B cell (primary cell): ENCODE measurements around the gene NDUFA5. TPM values are rescaled to one million over a fixed set of nuclear protein-coding genes. Genes with fewer than 3 reads are reported as not detected.

Experiments
- ATAC-seq: fragments of 200-7000 bp; cut with Tn5 transposase; one replicate; pipeline ENCODE4 v1.10.0; 2021; ENCODE audit warnings: low read depth, mild to moderate bottlenecking, moderate number of reproducible peaks, moderate library complexity
- CTCF ChIA-PET: fragments of 350-600 bp; sonication (Branson Sonifier 250); formaldehyde crosslinking; loops from one replicate; lab custom pipeline; 2021; ENCODE audit warnings: antibody characterized with exemption, inconsistent platforms; lab: Charles Lee
- POLR2A ChIA-PET: fragments of 350-600 bp; sonication (Branson Sonifier 250); formaldehyde crosslinking; loops from one replicate; lab custom pipeline; 2021; ENCODE audit warnings: antibody characterized with exemption; lab: Charles Lee
- DNase-seq: peaks from one replicate; pipeline ENCODE4 v3.0.0; 2013
- H2AFZ ChIP-seq: 2 replicates; pipeline ENCODE4 v1.6.1; 2012; ENCODE audit warnings: mild to moderate bottlenecking, low read depth, low read length; ENCODE audit not compliant: insufficient read depth, poor library complexity, severe bottlenecking
- H3K27ac ChIP-seq, 2 donors: 1 replicate in 1 of 2; 2 replicates in 1 of 2; pipeline ENCODE4 v1.5.1; 2012 to 2013; ENCODE audit warnings: low read length in 2 of 2, mild to moderate bottlenecking in 2 of 2, moderate library complexity in 1 of 2
- H3K27me3 ChIP-seq, 4 experiments: fragments of 200-600 bp in 1 of 4; sonication (generic) in 1 of 4; replicated peaks in 1 of 4; 1 replicate in 2 of 4; 2 replicates in 2 of 4; pipeline versions ENCODE4 v1.6.1 to v1.7.0; 2013 to 2016; ENCODE audit warnings: low read length in 3 of 4, mild to moderate bottlenecking in 2 of 4, mixed read lengths in 1 of 4, moderate library complexity in 1 of 4; ENCODE audit not compliant: insufficient read depth in 4 of 4, control insufficient read depth in 3 of 4; ENCODE audit errors: control extremely low read depth in 1 of 4
- H3K36me3 ChIP-seq, 2 experiments: replicated peaks in 1 of 2; 1 replicate in 1 of 2; 2 replicates in 1 of 2; pipeline versions ENCODE4 v1.6.1 to v1.7.1; 2013; ENCODE audit warnings: low read length in 1 of 2; ENCODE audit not compliant: insufficient read depth in 2 of 2, control insufficient read depth in 1 of 2; ENCODE audit errors: control extremely low read depth in 1 of 2, extremely low read depth in 1 of 2
- H3K4me1 ChIP-seq, 2 donors: fragments of 200-600 bp in 1 of 2; sonication (generic) in 1 of 2; 1 replicate in 1 of 2; 2 replicates in 1 of 2; pipeline versions ENCODE4 v1.5.1 to v1.6.1; 2013 to 2017; ENCODE audit warnings: low read length in 2 of 2; ENCODE audit not compliant: control insufficient read depth in 2 of 2, insufficient read depth in 2 of 2
- H3K4me2 ChIP-seq: replicated peaks from 2 replicates; pipeline ENCODE3; 2012; ENCODE audit warnings: mild to moderate bottlenecking, low read depth, low read length; ENCODE audit not compliant: poor library complexity, severe bottlenecking
- H3K4me3 ChIP-seq, 5 experiments: fragments of 200-600 bp in 1 of 5; sonication (generic) in 1 of 5; 1 replicate in 3 of 5; 2 replicates in 2 of 5; pipeline versions ENCODE4 v1.5.1 to v1.7.0; 2011 to 2016; ENCODE audit warnings: low read length in 4 of 5, mild to moderate bottlenecking in 4 of 5, low read depth in 2 of 5, control low read depth in 1 of 5, moderate library complexity in 1 of 5; ENCODE audit not compliant: insufficient read depth in 1 of 5; ENCODE audit errors: control extremely low read depth in 1 of 5, extremely low read depth in 1 of 5
- H3K79me2 ChIP-seq: fragments of 200-600 bp; sonication (generic); one replicate; pipeline ENCODE4 v1.6.0; 2016; ENCODE audit warnings: low read length; ENCODE audit not compliant: control insufficient read depth, insufficient read depth
- H3K9ac ChIP-seq: fragments of 200-600 bp; sonication (generic); 2 replicates; pipeline ENCODE4 v1.6.1; 2017; ENCODE audit warnings: mild to moderate bottlenecking, low read length, moderate library complexity
- H3K9me3 ChIP-seq, 3 donors: one replicate each; pipeline versions ENCODE4 v1.6.1 to v1.7.1; 2013; ENCODE audit warnings: low read length in 2 of 3; ENCODE audit not compliant: control insufficient read depth in 2 of 3, insufficient read depth in 1 of 3; ENCODE audit errors: control extremely low read depth in 1 of 3
- H4K20me1 ChIP-seq: 2 replicates; pipeline ENCODE4 v1.6.0; 2012; ENCODE audit warnings: mild to moderate bottlenecking, low read length; ENCODE audit not compliant: insufficient read depth, control insufficient read depth, poor library complexity, severe bottlenecking
- H3K27ac Mint-ChIP-seq: one replicate; pipeline ENCODE4 v1.8.0; 2021; ENCODE audit warnings: mixed read lengths
- H3K27me3 Mint-ChIP-seq: one replicate; pipeline ENCODE4 v1.8.0; 2021; ENCODE audit warnings: mixed read lengths
- H3K4me1 Mint-ChIP-seq: one replicate; pipeline ENCODE4 v1.8.0; 2021; ENCODE audit warnings: mixed read lengths
- H3K4me3 Mint-ChIP-seq: one replicate; pipeline ENCODE4 v1.8.0; 2021; ENCODE audit warnings: mixed read lengths
- H3K9me3 Mint-ChIP-seq: one replicate; pipeline ENCODE4 v1.8.0; 2022; ENCODE audit warnings: mixed read lengths; ENCODE audit not compliant: insufficient read depth
- EZH2 ChIP-seq: IDR thresholded peaks from 2 replicates; pipeline ENCODE4 v1.6.1; 2012; ENCODE audit warnings: borderline replicate concordance, low read depth, mild to moderate bottlenecking, moderate library complexity, low read length; ENCODE audit not compliant: insufficient read depth, poor library complexity, severe bottlenecking
- WGBS: methylation state at CpG from one replicate; pipeline ENCODE4 v1.1.5; 2013; ENCODE audit warnings: missing lambda C conversion rate; ENCODE audit not compliant: insufficient coverage; 5-methylcytosine and 5-hydroxymethylcytosine counted together
- intact Hi-C: fragments of 100-400 bp; cut with micrococcal nuclease; formaldehyde crosslinking; loops from one replicate; pipeline ENCODE4 v1.10.0; 2022
- polyA plus RNA-seq: library from polyadenylated mRNA; depleted of rRNA; stranded (reverse); fragments of >200 nt; gene quantifications from 2 replicates; pipeline ENCODE4 v1.2.3, GENCODE V29; 2012
- total RNA-seq, 2 donors: library from RNA; stranded (reverse); fragments of 120-200 nt in 1 of 2; gene quantifications; 1 replicate in 1 of 2; 2 replicates in 1 of 2; pipeline versions ENCODE4 v1.2.3 to v1.2.4, GENCODE V29; 2013 to 2022
- TF ChIP-seq, protein P1 (sequence below): fragments of 200-600 bp; IDR thresholded peaks from one replicate; pipeline ENCODE4 v1.8.0; 2022; ENCODE audit warnings: antibody characterized with exemption, mild to moderate bottlenecking

The NDUFA5 gene
- total and polyA plus RNA-seq, 2 donors (not counting 1 experiment from before 2014, with no cell fraction given): 8.1 to 50.7 TPM

GRCh38 chr7:123570390-123571182 is 13.0 kb upstream of the NDUFA5 start:
- Mint-ChIP-seq H3K27ac (no peak overlapping the region), H3K9me3 (no peaks in the 10 kb centered on the region), H3K4me3 (no peak overlapping the region), H3K27me3 (peaks cover 15% of the 10 kb centered on the region), H3K4me1 (peaks cover 5% of the 10 kb centered on the region)
- no peak for ATAC-seq
- no CpG with 5 or more reads among the region's 4 CpGs for WGBS
- no peaks in the 10 kb centered on the region for H3K9me3 ChIP-seq
- H3K27me3 ChIP-seq: no peaks in the 10 kb centered on the region
- H3K9ac ChIP-seq: no peak overlapping the region
- intact Hi-C loops: no loop called here
- H3K4me3 ChIP-seq: no peak overlapping the region
- TF ChIP-seq, protein P1, sequence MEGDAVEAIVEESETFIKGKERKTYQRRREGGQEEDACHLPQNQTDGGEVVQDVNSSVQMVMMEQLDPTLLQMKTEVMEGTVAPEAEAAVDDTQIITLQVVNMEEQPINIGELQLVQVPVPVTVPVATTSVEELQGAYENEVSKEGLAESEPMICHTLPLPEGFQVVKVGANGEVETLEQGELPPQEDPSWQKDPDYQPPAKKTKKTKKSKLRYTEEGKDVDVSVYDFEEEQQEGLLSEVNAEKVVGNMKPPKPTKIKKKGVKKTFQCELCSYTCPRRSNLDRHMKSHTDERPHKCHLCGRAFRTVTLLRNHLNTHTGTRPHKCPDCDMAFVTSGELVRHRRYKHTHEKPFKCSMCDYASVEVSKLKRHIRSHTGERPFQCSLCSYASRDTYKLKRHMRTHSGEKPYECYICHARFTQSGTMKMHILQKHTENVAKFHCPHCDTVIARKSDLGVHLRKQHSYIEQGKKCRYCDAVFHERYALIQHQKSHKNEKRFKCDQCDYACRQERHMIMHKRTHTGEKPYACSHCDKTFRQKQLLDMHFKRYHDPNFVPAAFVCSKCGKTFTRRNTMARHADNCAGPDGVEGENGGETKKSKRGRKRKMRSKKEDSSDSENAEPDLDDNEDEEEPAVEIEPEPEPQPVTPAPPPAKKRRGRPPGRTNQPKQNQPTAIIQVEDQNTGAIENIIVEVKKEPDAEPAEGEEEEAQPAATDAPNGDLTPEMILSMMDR: no peak
- no peak for TF ChIP-seq EZH2
- H3K79me2 ChIP-seq: no peaks in the 10 kb centered on the region
- DNase-seq: no peak
- no peak overlapping the region for H3K27ac ChIP-seq
- H3K4me2 ChIP-seq: no peak overlapping the region
- no peaks in the 10 kb centered on the region for H4K20me1 ChIP-seq
- POLR2A ChIA-PET: no interaction called here
- CTCF ChIA-PET: no interaction called here
- peaks cover 0 to 3% of the 10 kb centered on the region in 2 donors for H3K4me1 ChIP-seq
- H3K36me3 ChIP-seq: no peaks in the 10 kb centered on the region
- no peak overlapping the region for H2AFZ ChIP-seq

- peak overlapping the region; percentile 2 for H3K27ac Mint-ChIP-seq
- H3K9ac ChIP-seq: no peak overlapping the region
- no peak overlapping the region for H3K27ac ChIP-seq
- DNase-seq (no peak), ATAC-seq (no peak)
- no peak for TF ChIP-seq EZH2
- TF ChIP-seq, protein P1: no peak
- peak overlapping the region; percentile 57 for H2AFZ ChIP-seq
- H3K79me2 ChIP-seq: no peaks in the 10 kb centered on the region
- WGBS: 0% methylated on average over 1 of the region's 2 CpGs
- H3K4me1 Mint-ChIP-seq: peaks cover 5% of the 10 kb centered on the region
- H3K36me3 ChIP-seq: no peaks in the 10 kb centered on the region
- ChIA-PET CTCF (no interaction called here), POLR2A (no interaction called here)
- H3K9me3 ChIP-seq: no peaks in the 10 kb centered on the region
- H3K27me3 Mint-ChIP-seq: peaks cover 20% of the 10 kb centered on the region
- no peaks in the 10 kb centered on the region for H4K20me1 ChIP-seq
- no peak overlapping the region for H3K4me3 Mint-ChIP-seq
- peaks cover 0 to 3% of the 10 kb centered on the region in 2 donors for H3K4me1 ChIP-seq
- no peaks in the 10 kb centered on the region for H3K27me3 ChIP-seq
- H3K4me3 ChIP-seq: no peak overlapping the region
- intact Hi-C loops: no loop called here
- no peaks in the 10 kb centered on the region for H3K9me3 Mint-ChIP-seq
- H3K4me2 ChIP-seq: no peak overlapping the region
These were observed 11.9 kb upstream of the NDUFA5 start for GRCh38 chr7:123569352-123570010.
